HG03575 (cell line): Measurements from ENCODE around the gene AGXT.

Experiments used
- ATAC-seq: cut with Tn5 transposase; IDR thresholded peaks from one replicate; pipeline ENCODE4 v1.9.1; 2021; ENCODE audit not compliant: unreplicated experiment, insufficient number of reproducible peaks, low FRiP score; ENCODE audit errors: extremely low read depth

The AGXT gene

GRCh38 chr2:240864475-240864874, 4.1 kb upstream of the AGXT start:
- no peak for ATAC-seq

GRCh38 chr2:240865391-240865790, 3.2 kb upstream of the AGXT start:
- ATAC-seq = no peak

GRCh38 chr2:240869109-240869955, 708 bp downstream of the AGXT start:
- no peak for ATAC-seq

GRCh38 chr2:240869956-240870875, 1.6 kb downstream of the AGXT start:
- no peak for ATAC-seq

DNA sequence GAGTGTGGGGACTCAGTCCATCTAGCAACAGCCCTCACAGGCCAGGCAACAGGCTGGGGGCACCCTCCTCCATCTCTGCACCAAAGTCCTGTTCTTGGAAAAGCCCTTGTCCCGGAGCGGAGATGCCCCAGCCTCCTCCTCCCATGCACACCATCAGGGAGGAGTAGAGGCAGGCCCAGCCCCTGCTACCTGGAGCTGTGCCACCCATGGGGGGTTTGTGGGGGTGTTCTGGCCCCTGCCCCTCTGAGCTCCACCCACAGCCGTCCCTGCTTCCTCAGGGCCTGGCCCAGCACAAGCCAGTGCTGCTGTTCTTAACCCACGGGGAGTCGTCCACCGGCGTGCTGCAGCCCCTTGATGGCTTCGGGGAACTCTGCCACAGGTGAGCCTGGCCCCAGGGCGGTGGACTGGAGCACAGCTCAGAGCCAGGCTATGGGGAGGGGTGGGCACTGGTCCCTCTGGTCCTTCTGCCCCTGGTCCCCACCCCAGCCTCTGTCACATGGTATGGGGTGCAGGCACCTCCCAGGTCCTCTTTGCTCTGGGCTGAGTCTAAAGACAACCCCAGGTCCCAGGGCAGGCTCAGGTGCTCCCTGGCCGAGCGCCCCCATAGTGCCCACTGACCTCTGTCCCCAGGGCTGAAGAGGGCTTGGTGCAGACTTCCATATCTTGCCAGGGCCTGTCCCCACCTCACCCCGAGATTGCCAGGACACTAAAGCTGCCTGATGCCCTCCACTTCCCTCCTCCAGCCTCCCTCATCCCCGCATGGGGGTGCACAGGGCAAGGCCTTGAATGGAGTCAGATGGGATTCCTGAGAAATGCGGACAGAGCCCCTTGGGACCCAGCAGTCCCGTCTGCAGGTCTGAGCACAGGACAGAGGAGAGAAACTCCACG, 2.7 kb downstream of the AGXT start:
- ATAC-seq = no peak

DNA sequence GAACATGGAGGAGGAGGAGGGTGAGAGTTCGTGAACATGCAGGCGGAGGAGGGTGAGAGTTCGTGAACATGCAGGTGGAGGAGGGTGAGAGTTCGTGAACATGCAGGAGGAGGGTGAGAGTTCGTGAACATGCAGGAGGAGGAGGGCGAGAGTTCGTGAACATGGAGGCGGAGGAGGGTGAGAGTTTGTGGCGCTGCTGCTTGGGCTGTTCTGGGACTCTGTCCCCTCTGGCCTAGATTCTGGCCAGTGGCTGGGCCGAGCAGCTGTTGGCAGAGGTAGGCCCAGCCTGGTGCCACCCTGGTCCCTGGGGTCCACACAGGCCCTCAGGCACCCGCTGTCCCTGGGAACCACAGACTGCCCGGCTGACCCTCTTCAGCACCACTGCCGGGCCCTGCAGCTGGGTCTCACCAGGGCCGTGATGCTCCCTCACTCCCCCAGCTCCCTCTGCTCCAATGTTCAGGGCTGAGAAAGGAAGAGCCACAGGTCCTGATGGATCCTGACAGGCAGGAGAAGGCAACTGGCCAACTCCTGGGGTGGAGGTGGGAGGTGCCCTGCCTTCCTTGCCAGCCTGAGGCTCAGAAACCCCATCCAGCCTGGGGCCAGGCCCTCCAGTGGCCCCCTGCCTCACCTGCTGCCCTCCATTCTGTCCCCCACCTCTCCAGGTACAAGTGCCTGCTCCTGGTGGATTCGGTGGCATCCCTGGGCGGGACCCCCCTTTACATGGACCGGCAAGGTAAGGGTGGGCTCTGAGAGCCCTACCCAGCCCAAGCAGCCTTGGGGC, 3.9 kb downstream of the AGXT start:
- no peak for ATAC-seq

DNA sequence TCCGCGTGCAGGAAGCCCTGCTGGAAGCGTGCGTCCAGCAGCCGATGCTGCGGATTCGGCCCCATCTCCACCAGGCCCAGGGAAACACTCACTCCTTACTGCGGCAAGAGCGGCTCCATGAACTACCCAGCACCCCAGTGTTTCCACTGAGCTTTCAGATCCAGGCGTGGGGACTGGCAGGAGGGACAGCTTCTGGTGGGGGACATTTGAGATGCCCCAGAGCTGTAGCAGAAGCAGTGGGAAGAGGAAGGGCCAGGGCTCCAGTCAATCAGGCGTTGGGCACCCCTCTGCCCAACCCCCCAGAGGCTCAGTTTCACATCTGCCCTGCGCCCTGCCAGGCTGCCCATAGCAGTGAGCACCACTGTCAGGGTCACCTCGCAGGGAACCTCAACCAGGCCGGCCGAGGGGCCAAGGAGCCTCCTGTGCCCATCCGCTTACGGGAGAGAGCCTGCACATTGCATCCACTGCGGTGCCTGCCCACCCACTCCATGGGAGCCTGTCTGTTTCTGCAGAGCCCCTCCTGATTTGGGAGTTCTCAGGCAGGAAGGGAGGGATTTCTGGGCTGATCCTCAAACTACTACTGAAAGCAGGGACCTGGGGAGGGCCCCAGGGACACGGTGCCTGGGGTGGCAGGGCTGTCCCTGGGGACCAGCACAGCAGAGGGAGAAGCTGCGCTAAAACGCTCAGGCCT, 4.6 kb downstream of the AGXT start:
- no peak for ATAC-seq

DNA sequence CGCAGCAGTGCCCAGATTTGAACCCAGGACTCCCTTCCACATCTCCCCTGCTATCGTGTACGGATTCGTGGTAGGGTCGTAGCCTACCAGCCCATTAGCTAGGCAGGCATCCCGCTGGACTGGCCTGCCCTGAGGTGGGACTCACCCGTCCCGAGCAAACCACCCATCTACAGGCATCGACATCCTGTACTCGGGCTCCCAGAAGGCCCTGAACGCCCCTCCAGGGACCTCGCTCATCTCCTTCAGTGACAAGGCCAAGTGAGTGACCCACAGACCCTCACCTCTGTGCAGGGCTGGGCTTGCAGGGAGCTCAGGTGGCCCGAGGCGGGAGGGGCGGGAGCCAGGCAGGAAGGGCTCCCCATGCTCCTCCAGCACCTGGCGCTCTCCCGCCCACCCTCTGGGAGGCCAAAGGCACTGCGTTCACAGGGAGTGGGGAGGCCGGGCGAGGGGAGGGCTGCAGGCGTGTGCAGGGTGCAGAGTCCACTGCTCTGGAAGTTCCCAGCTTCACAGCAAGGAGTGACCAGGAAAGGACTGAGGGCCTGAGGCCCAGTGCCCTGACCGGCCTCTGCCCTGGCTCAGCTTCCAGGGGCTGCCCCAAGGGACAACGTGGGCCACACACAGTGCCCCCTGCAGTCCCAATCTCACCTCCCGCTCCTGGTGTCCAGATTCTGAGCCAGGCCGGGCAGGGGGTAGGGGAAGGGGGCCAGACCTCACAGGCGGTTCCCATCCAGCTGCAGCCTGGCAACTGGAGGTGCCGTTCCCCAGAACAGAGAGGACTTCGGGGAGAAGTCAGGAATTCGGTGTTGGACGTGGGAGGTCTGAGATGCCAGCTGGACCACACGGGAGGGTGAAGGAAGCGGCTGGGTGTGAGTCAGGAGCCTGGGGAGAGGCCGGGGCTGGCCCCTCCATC, 5.4 kb downstream of the AGXT start:
- no peak for ATAC-seq

DNA sequence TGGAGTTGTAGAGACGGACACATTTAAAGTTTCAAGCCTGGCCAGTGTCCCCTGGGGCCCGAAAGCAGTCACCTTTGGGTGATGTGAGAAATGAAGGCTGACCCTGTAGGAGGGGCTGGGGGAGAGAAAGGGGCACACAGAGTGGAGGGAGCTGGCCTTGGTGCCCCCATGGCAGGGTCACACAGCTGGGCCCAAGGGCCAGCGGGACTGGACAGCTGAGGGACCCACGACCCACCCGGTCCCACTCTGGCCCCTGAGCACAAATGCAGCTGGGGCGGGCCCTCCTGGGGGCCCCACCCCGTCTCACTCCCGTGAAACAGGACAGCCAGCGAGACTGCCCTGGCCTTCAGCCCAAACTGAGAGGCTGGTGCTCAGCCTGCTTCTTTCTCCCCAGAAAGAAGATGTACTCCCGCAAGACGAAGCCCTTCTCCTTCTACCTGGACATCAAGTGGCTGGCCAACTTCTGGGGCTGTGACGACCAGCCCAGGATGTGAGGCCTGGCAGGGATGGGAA, 6.1 kb downstream of the AGXT start:
- ATAC-seq = no peak

- ATAC-seq = no peak
Observed at GRCh38 chr2:240875228-240876034, 6.8 kb downstream of the AGXT start.

GRCh38 chr2:240876035-240876474, 7.4 kb downstream of the AGXT start:
- ATAC-seq = no peak

GRCh38 chr2:240876475-240877251, 8.0 kb downstream of the AGXT start:
- ATAC-seq = no peak

- ATAC-seq = no peak
Observed at GRCh38 chr2:240877460-240878340, 9.1 kb downstream of the AGXT start.

GRCh38 chr2:240878341-240878936, 9.8 kb downstream of the AGXT start:
- ATAC-seq = no peak
